GM19452 (cell line): Measurements from ENCODE around the gene LRCH4.

Source experiments
- ATAC-seq: cut with Tn5 transposase; IDR thresholded peaks from one replicate; pipeline ENCODE4 v1.9.1; 2021; ENCODE audit not compliant: unreplicated experiment

The LRCH4 gene

GRCh38 chr7:100585511-100586265 is at the start of gene LRCH4:
TSS of gene LRCH4 (minus strand) at chr7:100586129. CDS start at chr7:100586100, 29 bp downstream.
- ATAC-seq, result peak; percentile 25

- no peak for ATAC-seq
Observed at GRCh38 chr7:100632951-100633717, 47.2 kb upstream of the LRCH4 start.

- ATAC-seq, result no peak
Observed at GRCh38 chr7:100630066-100630465, 44.1 kb upstream of the LRCH4 start.

GRCh38 chr7:100629117-100629716 is 43.3 kb upstream of the LRCH4 start:
- no peak for ATAC-seq

- ATAC-seq, result no peak
Observed at GRCh38 chr7:100627238-100627549, 41.3 kb upstream of the LRCH4 start.

- peak; percentile 67 for ATAC-seq
Observed at GRCh38 chr7:100626530-100627237, 40.8 kb upstream of the LRCH4 start.

GRCh38 chr7:100626055-100626454 is 40.1 kb upstream of the LRCH4 start:
- ATAC-seq, result no peak

GRCh38 chr7:100623951-100624824 is 38.3 kb upstream of the LRCH4 start:
- ATAC-seq, result no peak

- ATAC-seq, result no peak
Observed at GRCh38 chr7:100621554-100621953, 35.6 kb upstream of the LRCH4 start.

GRCh38 chr7:100620804-100621203 is 34.9 kb upstream of the LRCH4 start:
- ATAC-seq, result no peak

- ATAC-seq, result no peak
Observed at GRCh38 chr7:100620239-100620638, 34.3 kb upstream of the LRCH4 start.

GRCh38 chr7:100614308-100614861 is 28.5 kb upstream of the LRCH4 start:
- ATAC-seq, result no peak

GRCh38 chr7:100613412-100614175 is 27.7 kb upstream of the LRCH4 start:
- ATAC-seq, result no peak

- no peak for ATAC-seq
Observed at GRCh38 chr7:100612730-100613390, 26.9 kb upstream of the LRCH4 start.

- peak; percentile 89 for ATAC-seq
Observed at GRCh38 chr7:100611983-100612729, 26.2 kb upstream of the LRCH4 start, which contains the start of gene MOSPD3. TSS of gene MOSPD3 (plus strand) at chr7:100612540. CDS start at chr7:100612792, 252 bp downstream.

GRCh38 chr7:100609958-100610357 is 24.0 kb upstream of the LRCH4 start:
- ATAC-seq, result no peak

- no peak for ATAC-seq
Observed at GRCh38 chr7:100607111-100607510, 21.2 kb upstream of the LRCH4 start.

GRCh38 chr7:100606313-100606712 is 20.4 kb upstream of the LRCH4 start:
- no peak for ATAC-seq
